GM18909 (cell line): Measurements from ENCODE around the gene TBL1X.

Experiments
- ATAC-seq: cut with Tn5 transposase; IDR thresholded peaks from one replicate; pipeline ENCODE4 v1.9.1; 2021; ENCODE audit warnings: mild to moderate bottlenecking; ENCODE audit not compliant: unreplicated experiment, poor library complexity

TBL1X gene

DNA sequence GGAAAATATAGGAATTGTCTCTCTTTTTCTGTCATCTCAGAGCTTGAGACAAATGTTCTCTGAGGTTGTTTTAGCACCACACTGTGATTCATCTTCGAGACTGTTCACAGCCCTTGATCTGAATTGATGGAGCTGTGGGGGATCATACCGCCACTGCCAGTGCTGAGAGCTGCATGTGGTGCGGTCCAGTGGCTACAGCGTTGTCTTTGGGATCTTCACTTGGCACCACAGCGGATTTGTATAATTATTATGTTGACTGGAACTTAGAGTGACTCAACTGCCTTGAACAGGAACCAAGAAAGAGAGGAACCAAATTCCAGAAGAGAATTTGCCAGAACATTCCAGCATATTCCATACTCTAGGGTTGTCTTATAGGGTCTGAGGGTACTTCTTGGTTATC is 29.1 kb downstream of the TBL1X start:
- no peak for ATAC-seq

DNA sequence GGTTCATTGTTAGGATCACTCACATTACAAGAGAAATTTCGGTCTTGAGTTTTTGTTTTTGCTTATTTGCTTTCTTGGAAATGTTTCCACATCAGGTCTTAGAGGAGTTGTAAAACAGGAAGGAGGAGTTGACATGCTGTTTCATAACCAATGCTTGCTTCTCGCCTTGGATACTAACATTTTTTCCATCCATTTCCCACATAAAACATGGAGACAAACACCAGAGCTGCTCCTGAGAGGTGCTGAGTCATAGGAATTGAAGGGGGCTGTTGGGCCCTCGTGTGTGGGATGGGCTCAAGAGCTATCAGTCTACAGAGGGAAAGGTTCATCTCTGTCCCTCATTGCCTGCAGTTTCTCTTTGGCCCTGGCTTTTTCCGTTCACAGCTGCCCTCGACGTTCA is 29.9 kb downstream of the TBL1X start:
- no peak for ATAC-seq

DNA sequence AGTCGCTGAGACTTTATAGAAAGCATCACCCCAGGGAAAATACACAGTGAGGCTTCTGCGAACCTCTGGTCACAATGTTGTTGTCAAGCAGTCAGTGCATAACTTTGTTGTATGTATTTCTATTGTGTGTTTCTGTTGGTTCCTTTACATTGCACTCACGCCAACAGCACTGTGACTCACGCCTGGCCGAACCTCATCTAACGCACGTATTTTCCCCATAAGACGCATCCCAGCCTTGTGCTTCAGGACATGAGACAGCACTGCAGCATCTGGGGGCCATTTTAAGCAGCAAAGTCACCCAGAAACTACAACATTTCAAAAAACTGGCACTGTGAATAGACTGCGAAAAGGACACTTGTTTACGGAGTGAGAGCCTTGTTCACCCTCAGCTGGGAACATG is 30.6 kb downstream of the TBL1X start:
- no peak for ATAC-seq

DNA sequence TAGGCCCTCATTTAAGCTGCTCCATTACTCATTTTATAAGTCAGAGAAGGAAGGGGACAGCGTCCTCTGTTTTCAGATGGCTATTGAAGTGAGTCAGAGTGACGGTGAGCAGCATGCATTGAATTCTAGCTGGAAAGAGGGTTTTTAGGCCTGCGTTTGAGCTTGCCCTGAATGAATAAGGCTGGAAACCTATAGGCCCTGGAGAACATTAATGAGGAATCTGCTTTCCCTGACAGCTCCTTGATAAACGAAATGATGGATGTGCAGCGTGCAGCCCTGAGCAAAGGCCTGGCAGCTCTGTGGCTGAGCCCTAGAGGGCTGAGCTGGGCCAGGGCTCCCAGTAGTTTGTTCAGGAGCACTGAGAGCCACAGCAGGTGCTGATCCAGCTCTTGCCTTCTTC is 33.4 kb downstream of the TBL1X start:
- no peak for ATAC-seq

DNA sequence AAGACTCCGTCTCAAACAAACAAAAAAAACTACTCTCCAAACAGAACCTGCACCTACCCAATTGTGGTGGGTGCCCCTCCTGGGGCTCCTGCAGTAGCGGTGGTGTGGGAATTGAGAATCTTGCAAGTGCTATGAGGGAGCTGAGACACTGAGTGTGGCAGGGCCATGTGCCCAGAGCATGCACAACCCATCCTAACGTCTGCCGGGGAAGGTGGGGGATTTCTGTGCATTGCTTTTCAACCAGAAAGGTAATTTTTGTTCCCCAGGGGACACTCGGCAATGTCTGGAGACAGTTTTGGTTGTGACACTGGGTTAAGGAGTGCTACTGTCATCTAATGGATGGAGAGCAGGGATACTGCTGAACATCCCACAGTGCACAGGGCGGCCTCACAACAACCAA is 35.7 kb downstream of the TBL1X start:
- no peak for ATAC-seq

DNA sequence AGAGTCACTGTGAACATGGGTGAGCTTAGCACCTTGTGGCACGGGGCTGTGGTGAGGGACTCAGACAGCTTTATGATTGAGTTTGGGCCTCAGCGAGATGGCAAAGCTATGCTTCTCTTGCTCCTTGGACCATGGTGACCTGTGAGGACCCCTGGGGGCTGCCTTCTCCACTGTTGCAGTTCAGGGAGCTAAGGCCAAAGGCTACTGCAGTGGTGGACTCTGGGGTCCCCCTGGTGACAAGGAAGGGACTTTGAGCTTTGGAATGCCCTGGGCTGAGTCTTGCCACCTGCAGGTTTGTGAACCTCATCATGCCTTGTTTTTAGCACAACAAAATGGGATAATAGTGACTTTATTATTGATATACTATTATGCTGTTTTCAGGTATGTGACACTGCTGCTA is 36.5 kb downstream of the TBL1X start:
- ATAC-seq = no peak

DNA sequence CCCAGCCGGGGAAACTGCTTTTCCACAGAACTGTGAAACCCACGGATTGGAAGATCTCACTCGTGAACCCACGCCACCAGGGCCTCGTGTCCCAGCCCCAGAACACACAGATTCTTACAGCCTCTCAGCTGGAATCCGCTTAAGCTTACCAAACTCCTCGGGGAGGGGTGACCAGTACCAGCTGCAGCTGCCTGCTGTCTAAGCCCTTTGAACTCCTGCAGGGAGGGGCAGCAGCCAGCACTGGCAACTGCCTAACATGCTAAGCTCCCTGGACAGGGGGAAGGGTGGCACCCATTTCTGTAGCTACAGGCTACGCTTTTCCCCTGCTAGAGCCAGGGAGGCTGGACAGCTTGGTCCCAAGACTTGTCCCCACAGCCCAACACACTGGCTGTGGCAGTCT is 38.4 kb downstream of the TBL1X start:
- no peak for ATAC-seq

DNA sequence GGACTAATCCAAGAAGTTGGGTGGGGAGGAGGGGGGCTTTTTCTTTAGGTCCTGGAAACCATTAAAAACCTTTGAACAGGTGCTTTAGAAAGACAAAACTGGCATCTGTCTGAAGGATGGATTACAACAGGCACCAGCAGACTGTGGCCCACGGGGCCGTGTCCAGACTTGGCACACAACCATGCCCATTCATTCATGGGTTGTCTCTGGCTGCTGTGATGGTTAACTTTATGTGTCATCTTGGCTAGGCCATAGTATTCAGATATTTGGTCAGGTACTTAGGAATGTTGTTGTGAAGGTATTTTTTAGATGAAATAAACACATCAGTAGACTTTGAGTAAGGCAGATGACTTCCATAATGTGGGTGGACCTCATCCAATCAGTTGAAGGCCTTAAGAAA is 45.5 kb downstream of the TBL1X start:
- no peak for ATAC-seq

DNA sequence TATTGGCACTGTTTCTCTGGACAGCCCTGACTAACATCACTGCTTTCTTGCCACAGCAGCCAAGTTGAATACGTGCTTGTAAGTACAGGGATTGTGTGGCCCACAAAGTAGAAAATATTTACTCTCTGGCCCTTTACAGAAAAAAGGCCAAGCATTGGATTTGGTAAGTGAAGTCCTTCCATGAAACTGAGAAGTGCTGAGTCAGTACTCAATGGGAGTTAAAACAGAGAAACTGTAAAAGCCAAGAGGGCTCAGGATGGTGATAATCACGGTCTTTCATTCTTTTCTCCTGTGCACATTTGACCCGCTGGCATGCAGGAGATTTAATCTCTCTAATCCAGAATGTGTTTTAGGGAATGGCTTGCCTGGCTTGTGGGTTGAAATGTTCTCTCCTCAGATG is 46.1 kb downstream of the TBL1X start:
- no peak for ATAC-seq

DNA sequence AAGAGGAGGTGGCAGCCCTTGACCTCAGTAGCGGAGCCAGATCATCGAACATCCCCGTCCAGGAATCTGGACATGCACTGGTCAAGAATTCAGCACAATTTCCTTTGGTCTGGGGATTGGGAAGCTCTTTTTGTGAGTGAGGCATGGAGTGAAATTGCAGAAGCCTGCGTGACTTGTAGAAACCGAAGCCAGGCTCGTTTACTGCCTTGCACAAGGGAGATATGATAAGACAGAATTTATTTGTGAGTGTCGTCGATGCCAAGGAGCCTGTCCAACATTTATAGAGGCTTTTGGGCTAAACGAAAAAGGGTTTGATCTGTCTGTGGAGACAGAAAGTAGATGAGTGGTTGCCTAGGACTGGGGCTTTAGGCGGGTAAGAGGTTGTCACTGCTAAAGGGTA is 50.6 kb downstream of the TBL1X start:
- no peak for ATAC-seq

DNA sequence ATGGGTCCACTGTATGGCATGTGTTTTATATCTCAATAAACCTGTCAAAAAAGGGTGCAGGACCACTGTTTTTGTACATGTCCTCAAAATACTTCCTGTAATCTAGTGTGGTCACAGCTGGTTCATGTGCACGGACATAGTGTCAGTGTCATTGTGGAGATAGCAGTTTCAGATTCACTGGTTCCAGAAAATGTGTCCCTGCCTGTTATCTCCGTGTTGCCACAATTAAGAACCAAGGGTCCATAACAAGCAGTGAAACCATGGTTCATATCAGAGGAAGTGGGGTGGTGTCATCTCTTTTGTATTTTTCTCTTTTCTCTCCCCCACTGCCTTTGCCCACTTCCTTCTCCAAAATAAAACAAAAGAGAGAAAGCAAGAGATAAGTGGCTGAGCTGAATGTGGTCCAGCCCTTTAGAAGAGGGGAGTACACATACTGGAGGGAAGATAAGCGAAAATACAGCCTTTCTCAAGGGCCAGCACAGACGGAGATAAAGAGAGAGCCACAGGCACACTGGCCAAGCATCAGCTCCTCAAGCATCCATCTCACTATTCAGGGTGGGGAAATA is 51.2 kb downstream of the TBL1X start:
- ATAC-seq = peak; percentile 53

DNA sequence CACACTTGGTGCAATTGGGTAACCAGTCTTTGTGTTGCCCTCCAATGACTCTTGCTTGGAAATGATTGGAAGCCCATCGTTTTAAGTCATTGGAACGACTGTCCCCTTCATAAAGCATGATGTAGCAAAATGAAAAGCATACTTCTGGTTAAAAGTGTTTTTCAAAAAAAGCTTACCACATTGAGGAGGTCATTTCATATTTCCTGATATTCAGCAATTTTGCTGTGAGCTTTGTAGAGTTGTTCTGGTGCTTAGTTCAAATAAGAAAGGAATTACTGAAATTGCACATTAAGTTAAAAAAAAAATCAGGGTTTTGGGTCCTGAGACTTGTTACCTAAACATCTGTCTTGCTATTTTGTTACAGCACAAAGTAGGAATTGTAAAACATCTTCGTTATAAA is 51.8 kb downstream of the TBL1X start:
- ATAC-seq = no peak

DNA sequence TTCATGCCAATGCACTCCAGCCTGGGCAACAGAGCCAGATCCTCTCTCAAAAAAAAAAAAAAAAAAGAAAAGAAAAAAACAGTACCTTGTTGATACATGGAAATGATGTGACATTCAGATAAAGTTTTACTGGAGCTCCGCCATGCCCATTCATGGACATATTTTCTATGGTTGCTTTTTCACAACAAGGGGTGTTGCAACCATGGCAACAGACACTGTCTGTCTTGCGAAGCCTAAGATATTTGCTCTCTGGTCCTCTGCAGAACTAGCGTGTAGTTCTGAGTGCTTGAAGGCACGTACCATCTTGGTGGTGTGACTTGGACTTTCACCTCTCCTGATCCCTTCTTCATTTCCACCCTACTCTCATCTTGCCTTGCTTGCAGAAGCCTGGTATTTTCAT is 53.2 kb downstream of the TBL1X start:
- no peak for ATAC-seq

DNA sequence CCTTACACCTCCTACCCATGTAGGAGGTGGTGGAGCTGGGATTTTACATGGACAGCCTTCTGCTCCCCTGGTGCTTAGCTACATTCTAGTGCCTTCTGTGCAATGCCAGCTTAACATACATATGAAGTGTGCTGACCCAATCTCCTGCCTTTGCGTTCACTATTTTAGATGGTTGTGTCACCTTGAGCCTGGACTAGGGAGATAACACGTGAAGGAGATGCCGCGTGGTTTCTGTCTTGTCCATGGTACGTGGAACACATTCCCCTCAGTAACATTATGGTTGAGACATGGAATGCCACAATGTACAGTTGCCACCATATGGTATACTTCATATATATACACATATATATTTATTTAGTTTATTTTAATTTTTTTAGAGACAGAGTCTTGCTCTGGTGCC is 54.0 kb downstream of the TBL1X start:
- no peak for ATAC-seq

DNA sequence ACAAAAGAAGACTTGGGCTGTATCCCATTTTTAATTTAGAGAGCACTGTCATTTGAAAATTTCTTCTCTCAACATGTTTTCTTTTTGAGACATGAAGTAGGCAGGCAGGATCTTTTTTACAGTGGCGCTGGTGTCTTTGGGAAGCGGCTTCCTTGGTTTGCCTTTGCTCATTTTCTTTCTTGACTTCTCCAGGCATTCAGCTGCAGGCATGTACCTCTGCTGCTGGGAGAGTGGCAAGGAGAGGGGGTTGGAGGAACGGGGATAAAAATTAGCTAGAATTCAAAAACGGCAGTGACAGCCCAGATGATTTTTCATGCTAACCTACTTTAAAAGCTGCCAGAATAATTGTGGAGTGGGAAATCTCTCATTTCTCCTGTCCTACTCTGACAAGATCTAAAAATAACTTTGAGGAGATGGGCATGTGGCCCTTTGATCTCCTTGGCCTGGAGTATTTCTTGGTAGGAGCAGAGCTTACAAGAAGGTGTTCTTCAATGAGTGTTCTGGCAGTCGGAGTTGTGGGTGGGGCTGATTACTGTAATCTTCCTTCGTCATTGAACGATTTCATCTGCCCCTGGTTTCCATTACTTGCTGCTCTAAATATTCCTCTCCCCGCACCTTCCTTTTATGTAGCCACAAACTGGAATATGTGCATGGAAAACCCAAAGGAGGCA is 54.8 kb downstream of the TBL1X start:
- no peak for ATAC-seq

DNA sequence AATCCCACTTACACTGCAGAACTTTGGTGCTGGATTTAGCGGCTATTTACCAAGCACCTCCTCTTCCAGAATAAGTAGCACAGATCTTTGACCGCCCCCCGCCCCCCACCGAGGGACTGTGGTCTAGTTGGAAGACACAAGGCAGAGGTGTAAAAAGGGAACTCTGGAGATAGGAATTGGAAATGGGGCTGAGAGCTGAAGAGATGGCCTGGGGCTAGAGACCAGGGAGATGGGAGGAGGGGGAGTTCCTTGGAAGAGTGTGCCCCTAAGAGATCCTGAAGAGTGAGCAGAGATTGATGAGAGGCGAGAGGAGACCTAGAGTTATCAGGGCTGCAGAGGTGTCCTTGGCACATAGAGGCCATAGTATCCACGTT is 55.3 kb downstream of the TBL1X start:
- no peak for ATAC-seq

DNA sequence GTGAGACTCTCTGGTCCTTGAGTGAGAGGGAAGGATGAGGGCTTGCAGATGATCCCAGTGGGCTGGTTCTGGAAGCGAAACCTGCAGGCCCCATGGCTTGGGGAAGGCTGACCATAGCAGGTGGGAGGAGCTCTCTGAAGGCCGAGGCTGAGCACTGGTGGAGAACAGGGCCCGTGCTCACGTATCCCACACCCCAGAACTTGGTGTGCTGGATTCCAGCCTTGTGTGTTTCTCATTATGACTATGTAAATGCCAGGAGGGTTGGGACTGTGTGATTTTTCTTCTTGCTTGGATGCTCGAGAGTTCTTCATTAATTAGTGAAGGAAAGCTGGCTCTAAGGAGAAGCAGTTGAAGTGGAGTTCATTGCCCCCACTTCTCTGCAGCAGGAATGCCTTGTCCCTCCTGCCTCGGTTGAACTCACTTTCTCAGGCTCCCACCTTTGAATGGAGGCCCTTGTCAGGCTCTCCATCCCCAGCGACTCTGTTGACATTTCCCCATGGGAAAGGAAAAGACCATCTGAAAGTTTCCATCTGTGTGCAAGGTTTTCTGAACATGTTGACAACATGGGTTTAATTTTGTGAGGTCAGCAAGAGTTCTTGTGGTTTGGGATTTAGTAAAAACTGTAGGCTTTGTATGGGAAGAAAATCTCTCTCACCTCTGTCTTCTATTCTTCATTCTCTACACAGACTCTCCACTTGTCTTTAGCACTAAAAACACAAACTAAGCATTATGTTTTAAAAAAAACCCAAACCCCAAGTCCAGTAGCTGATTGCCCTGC is 57.7 kb downstream of the TBL1X start:
- no peak for ATAC-seq

DNA sequence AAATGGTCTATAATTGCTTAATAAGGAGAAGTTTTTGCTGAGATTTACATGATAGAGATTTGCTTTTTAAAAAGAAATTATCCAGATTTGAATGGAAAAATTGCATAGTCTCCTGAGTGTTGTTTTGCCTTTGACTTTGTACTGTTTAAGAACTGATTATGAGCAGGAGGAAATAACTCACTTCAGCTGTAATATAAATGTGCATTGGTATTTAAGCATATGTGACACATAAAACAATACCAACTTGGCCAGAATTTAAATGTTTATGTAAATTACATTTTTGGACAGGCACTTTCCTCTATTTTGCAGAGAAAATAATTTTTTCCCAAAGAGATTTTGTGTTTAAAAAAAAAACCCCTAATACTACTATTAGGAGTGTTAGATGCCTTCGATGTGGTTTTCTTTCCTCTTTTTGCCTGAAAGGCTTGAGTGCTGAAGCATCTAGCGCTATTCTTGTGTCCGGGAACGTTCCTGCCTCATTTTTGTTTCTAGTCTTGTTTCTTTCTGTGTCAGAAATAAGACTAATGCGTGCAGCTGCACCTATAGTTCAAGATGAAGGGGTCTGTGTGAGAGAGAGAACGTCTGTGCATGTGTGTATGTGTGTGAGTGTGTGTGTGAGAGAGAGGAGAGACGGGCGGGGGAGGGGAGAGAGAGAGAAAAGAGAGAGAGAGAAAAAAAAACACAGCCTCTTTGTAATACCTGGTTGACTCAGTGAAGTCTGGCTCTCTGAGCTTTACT is 60.8 kb downstream of the TBL1X start:
- ATAC-seq = peak; percentile 33

DNA sequence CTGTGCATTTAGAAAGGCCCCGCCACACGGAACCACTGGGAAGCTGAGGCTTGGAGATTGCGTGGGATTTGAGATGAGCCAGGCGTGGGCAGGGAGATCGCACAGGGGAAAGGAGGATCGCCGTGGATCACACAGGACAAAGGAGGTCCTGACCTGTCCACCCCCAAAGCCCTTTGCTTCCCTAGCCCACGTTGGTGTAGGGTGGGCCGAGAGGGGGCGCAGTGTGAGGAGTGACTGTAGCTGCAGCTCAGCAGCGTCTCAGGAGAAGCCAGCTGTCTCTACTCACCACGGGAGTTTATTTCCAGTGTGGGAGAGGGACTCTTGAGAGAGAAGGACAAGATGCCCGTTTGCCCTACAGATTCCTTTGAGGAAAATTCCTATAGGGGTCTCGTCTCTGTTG is 62.1 kb downstream of the TBL1X start:
- ATAC-seq = no peak

DNA sequence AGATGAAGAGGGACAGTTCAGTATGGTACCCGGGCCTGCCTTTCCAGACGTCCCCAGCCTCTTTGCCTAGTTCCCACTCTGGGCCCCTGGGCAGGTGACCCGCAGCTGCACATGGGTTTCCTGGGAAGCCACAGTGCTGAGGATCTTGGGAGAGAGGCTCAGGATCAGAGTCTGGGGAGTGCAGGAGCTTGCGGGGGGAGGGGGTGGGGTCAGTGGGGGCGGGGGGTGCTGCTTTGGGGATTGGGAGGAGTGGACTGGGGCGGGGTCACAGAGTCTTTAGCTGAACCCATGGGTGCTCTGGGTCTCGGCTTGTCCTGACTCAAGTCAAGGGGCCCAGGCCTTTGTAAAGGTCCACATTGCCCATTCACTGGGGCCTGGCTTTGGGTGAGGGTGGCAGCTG is 63.6 kb downstream of the TBL1X start:
- no peak for ATAC-seq

DNA sequence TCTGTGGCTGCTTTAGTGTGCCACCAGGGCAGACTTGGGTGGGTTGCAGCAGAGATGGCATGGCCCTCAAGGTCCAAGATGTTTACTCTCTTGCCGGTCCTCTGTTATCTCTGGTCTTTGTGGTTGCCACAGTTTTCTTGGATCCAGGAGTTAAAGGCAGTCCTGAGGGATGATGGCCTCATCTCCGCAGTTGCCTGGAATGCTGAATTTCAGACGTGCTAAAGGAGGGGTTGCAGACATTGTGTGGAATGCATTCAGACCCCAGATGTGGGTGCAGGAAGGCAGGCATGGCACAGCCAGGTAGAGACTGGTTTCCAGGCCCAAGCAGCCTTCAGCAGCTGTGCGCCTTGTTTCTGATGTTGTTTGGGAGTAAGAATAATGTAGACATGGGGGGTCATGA is 64.4 kb downstream of the TBL1X start:
- ATAC-seq = no peak
